ENCODE data around the gene NEK7.

The NEK7 gene

DNA sequence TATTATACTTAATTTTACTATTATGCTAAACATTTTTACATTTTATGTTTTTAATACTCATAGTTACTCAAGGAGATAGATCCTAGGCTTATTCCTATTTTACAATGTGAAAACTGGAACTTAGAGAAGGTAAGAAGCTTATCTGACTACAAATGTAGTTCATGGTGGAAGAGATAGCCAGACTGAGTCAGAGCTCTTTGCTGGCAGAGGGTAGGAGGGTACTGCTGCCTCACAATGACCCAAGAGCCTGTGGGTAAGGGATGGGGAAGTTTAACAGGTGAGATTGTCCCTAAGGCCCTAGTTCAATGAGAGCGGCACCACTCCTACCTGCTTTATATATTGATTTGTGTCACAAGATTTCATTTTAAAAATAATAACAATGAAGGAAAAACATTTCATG lies 34.1 kb upstream of the NEK7 start:
- TF ChIP-seq, protein P1, sequence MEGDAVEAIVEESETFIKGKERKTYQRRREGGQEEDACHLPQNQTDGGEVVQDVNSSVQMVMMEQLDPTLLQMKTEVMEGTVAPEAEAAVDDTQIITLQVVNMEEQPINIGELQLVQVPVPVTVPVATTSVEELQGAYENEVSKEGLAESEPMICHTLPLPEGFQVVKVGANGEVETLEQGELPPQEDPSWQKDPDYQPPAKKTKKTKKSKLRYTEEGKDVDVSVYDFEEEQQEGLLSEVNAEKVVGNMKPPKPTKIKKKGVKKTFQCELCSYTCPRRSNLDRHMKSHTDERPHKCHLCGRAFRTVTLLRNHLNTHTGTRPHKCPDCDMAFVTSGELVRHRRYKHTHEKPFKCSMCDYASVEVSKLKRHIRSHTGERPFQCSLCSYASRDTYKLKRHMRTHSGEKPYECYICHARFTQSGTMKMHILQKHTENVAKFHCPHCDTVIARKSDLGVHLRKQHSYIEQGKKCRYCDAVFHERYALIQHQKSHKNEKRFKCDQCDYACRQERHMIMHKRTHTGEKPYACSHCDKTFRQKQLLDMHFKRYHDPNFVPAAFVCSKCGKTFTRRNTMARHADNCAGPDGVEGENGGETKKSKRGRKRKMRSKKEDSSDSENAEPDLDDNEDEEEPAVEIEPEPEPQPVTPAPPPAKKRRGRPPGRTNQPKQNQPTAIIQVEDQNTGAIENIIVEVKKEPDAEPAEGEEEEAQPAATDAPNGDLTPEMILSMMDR (IDR thresholded peaks at IDR 0.05; ENCODE audit: low read depth, low read length) = no peak
- TF ChIP-seq EZH2phosphoT487 (IDR thresholded peaks at IDR 0.05; ENCODE audit: low read depth) = no peak
- no peaks in the 10 kb centered on the region for H4K20me1 ChIP-seq (ENCODE audit: insufficient read depth, low read length)
- no peak overlapping the region for H2AFZ ChIP-seq (ENCODE audit: low read depth, low read length)
- H3K4me2 ChIP-seq (ENCODE audit: low read length) = peak overlapping the region; percentile 19; the same call in 1 of the 2 replicates
- no peaks in the 10 kb centered on the region for H3K79me2 ChIP-seq (ENCODE audit: low read length)
- no peak overlapping the region for H3K9ac ChIP-seq (ENCODE audit: low read length)
- H3K36me3 ChIP-seq (replicated peaks; ENCODE audit: low read depth, low read length) = no peaks in the 10 kb centered on the region
- H3K4me1 ChIP-seq (ENCODE audit: low read length) = peaks cover 15% of the 10 kb centered on the region
- no peak overlapping the region for H3K27ac ChIP-seq (ENCODE audit: low read length)
- H3K27me3 ChIP-seq (ENCODE audit: low read depth, low read length) = peaks cover 2% of the 10 kb centered on the region; the same call in 1 of the 2 replicates
- H3K9me3 ChIP-seq (ENCODE audit: insufficient read depth, low read length) = no peaks in the 10 kb centered on the region
- H3K4me3 ChIP-seq (ENCODE audit: low read length) = no peak overlapping the region

GRCh38 chr1:198123133-198123532 lies 33.7 kb upstream of the NEK7 start:
- Histone ChIP-seq H3K4me2 (ENCODE audit: low read length) (peak overlapping the region; percentile 19), H3K27me3 (ENCODE audit: low read depth, low read length) (no peaks in the 10 kb centered on the region), H3K4me1 (ENCODE audit: low read length) (peaks cover 15% of the 10 kb centered on the region), H4K20me1 (ENCODE audit: insufficient read depth, low read length) (no peaks in the 10 kb centered on the region), H3K27ac (ENCODE audit: low read length) (no peak overlapping the region), H3K9me3 (ENCODE audit: insufficient read depth, low read length) (no peaks in the 10 kb centered on the region), H3K9ac (ENCODE audit: low read length) (no peak overlapping the region), H3K4me3 (ENCODE audit: low read length) (no peak overlapping the region), H3K36me3 (replicated peaks; ENCODE audit: low read depth, low read length) (no peaks in the 10 kb centered on the region), H3K79me2 (ENCODE audit: low read length) (no peaks in the 10 kb centered on the region), H2AFZ (ENCODE audit: low read depth, low read length) (0 out of 2 replicates have a peak overlapping the region, but pooled peaks have one; percentile 37)
- no peak for TF ChIP-seq EZH2phosphoT487 (IDR thresholded peaks at IDR 0.05; ENCODE audit: low read depth)
- TF ChIP-seq, protein P1 (IDR thresholded peaks at IDR 0.05; ENCODE audit: low read depth, low read length) = no peak

- Histone ChIP-seq H3K27ac (ENCODE audit: low read length) (no peak overlapping the region), H3K9me3 (ENCODE audit: insufficient read depth, low read length) (no peaks in the 10 kb centered on the region), H3K9ac (ENCODE audit: low read length) (no peak overlapping the region), H3K27me3 (ENCODE audit: low read depth, low read length) (no peaks in the 10 kb centered on the region), H3K79me2 (ENCODE audit: low read length) (no peaks in the 10 kb centered on the region), H4K20me1 (ENCODE audit: insufficient read depth, low read length) (no peaks in the 10 kb centered on the region), H3K4me1 (ENCODE audit: low read length) (peaks cover 15% of the 10 kb centered on the region), H3K4me2 (ENCODE audit: low read length) (no peak overlapping the region), H3K36me3 (replicated peaks; ENCODE audit: low read depth, low read length) (no peaks in the 10 kb centered on the region), H3K4me3 (ENCODE audit: low read length) (no peak overlapping the region), H2AFZ (ENCODE audit: low read depth, low read length) (no peak overlapping the region)
- TF ChIP-seq, protein P1 (IDR thresholded peaks at IDR 0.05; ENCODE audit: low read depth, low read length) = no peak
- TF ChIP-seq EZH2phosphoT487 (IDR thresholded peaks at IDR 0.05; ENCODE audit: low read depth) = no peak
These were observed 32.1 kb upstream of the NEK7 start for GRCh38 chr1:198124673-198125072.

GRCh38 chr1:198125995-198126735 lies 30.6 kb upstream of the NEK7 start:
- Histone ChIP-seq H4K20me1 (ENCODE audit: insufficient read depth, low read length) (no peaks in the 10 kb centered on the region), H3K9ac (ENCODE audit: low read length) (no peak overlapping the region), H3K36me3 (replicated peaks; ENCODE audit: low read depth, low read length) (no peaks in the 10 kb centered on the region), H2AFZ (ENCODE audit: low read depth, low read length) (no peak overlapping the region), H3K79me2 (ENCODE audit: low read length) (no peaks in the 10 kb centered on the region), H3K4me1 (ENCODE audit: low read length) (peaks cover 15% of the 10 kb centered on the region), H3K27me3 (ENCODE audit: low read depth, low read length) (no peaks in the 10 kb centered on the region), H3K4me3 (ENCODE audit: low read length) (no peak overlapping the region), H3K9me3 (ENCODE audit: insufficient read depth, low read length) (no peaks in the 10 kb centered on the region), H3K4me2 (ENCODE audit: low read length) (no peak overlapping the region), H3K27ac (ENCODE audit: low read length) (no peak overlapping the region)
- TF ChIP-seq EZH2phosphoT487 (IDR thresholded peaks at IDR 0.05; ENCODE audit: low read depth) = no peak
- TF ChIP-seq, protein P1 (IDR thresholded peaks at IDR 0.05; ENCODE audit: low read depth, low read length) = no peak

All from OCI-LY3 (cell line).